HCT116 (cell line): Measurements from ENCODE around the gene TMEM109. TPM values are rescaled to one million over a fixed set of nuclear protein-coding genes. Genes with fewer than 3 reads are reported as not detected.

Experiments
- ATAC-seq: fragments of 200-7000 bp; cut with Tn5 transposase; 2 replicates; pipeline ENCODE4 v1.9.1; 2020; ENCODE audit warnings: mild to moderate bottlenecking, moderate library complexity
- BruUV-seq: library from RNA; stranded (reverse); fragments of 400-500 nt; replicated peaks from 2 replicates; lab custom pipeline; 2021; lab: Mats Ljungman, UMichigan
- CTCF ChIA-PET: fragments of 300-600 bp; sonication (Branson Sonifier 250); formaldehyde crosslinking; loops from one replicate; lab custom pipeline; 2021; ENCODE audit warnings: antibody characterized with exemption; lab: Charles Lee
- POLR2A ChIA-PET: fragments of 300-600, 350-600 bp; sonication (Branson Sonifier 250); formaldehyde crosslinking; loops from one replicate; lab custom pipeline; 2021; ENCODE audit warnings: antibody characterized with exemption; lab: Charles Lee
- RAD21 ChIA-PET, 2 experiments: fragments of 300-600 bp; sonication (Branson Sonifier 250); formaldehyde crosslinking; loops; one replicate each; lab custom pipeline; 2023; ENCODE audit warnings: low total read pairs in 2 of 2; ENCODE audit not compliant: uncharacterized antibody in 2 of 2, unreplicated experiment in 2 of 2, low non-redundant PET in 1 of 2; lab: Charles Lee
- DNase-seq: peaks from one replicate; pipeline ENCODE4 v3.0.0-alpha.2; 2010; ENCODE audit warnings: low read depth, low spot score
- H2AFZ ChIP-seq: fragments of 200-600 bp; shearing (Covaris generic), sonication (generic); 2 replicates; pipeline ENCODE4 v1.6.1; 2017; ENCODE audit warnings: low read depth, mixed run types, mixed read lengths, antibody characterized with exemption, low read length; ENCODE audit not compliant: poor library complexity, severe bottlenecking
- H3K27ac ChIP-seq: 2 replicates; pipeline ENCODE4 v1.5.1; 2012; ENCODE audit warnings: low read depth, low read length
- H3K27me3 ChIP-seq: fragments of 200-600 bp; sonication (generic); 2 replicates; pipeline ENCODE4 v1.6.1; 2016; ENCODE audit warnings: mixed run types, low read length, mixed read lengths; ENCODE audit not compliant: insufficient read depth
- H3K36me3 ChIP-seq, 2 experiments: fragments of 200-500 bp in 1 of 2; fragments of 200-600 bp in 1 of 2; sonication (Bioruptor generic) in 1 of 2; sonication (generic) in 1 of 2; 2 replicates each; pipeline versions ENCODE4 v1.5.1 to v1.6.1; 2014 to 2016; ENCODE audit warnings: low read length in 2 of 2, inconsistent platforms in 1 of 2, mixed read lengths in 1 of 2, mixed run types in 1 of 2; ENCODE audit not compliant: insufficient read depth in 2 of 2, control insufficient read depth in 1 of 2
- H3K4me1 ChIP-seq, 2 experiments: fragments of 200-600 bp in 1 of 2; sonication (generic) in 1 of 2; 2 replicates each; pipeline versions ENCODE4 v1.5.1 to v1.6.1; 2012 to 2017; ENCODE audit warnings: low read length in 2 of 2, inconsistent platforms in 1 of 2, mild to moderate bottlenecking in 1 of 2, mixed read lengths in 1 of 2, mixed run types in 1 of 2, moderate library complexity in 1 of 2; ENCODE audit not compliant: insufficient read depth in 2 of 2, control insufficient read depth in 1 of 2
- H3K4me2 ChIP-seq: fragments of 200-600 bp; sonication (generic); 2 replicates; pipeline ENCODE4 v1.6.1; 2017; ENCODE audit warnings: mixed run types, low read length, mixed read lengths
- H3K4me3 ChIP-seq, 2 experiments: fragments of 200-600 bp in 1 of 2; sonication (generic) in 1 of 2; replicated peaks in 1 of 2; 2 replicates each; pipeline ENCODE4 v1.5.1; 2011 to 2016; ENCODE audit warnings: low read length in 2 of 2, control low read depth in 1 of 2, low read depth in 1 of 2, mild to moderate bottlenecking in 1 of 2, mixed read lengths in 1 of 2, mixed run types in 1 of 2
- H3K79me2 ChIP-seq: fragments of 200-600 bp; sonication (generic); 2 replicates; pipeline ENCODE4 v1.6.1; 2017; ENCODE audit warnings: mild to moderate bottlenecking, mixed run types, low read length, moderate library complexity, mixed read lengths; ENCODE audit not compliant: insufficient read depth
- H3K9ac ChIP-seq: fragments of 200-600 bp; sonication (generic); 2 replicates; pipeline ENCODE4 v1.6.1; 2016; ENCODE audit warnings: low read length, mixed read lengths
- H3K9me2 ChIP-seq: fragments of 200-600 bp; sonication (generic), shearing (Covaris generic); 2 replicates; pipeline ENCODE4 v1.6.1; 2017; ENCODE audit warnings: mixed run types, mild to moderate bottlenecking, moderate library complexity; ENCODE audit not compliant: insufficient read depth
- H3K9me3 ChIP-seq, 2 experiments: fragments of 200-500 bp in 1 of 2; fragments of 200-600 bp in 1 of 2; sonication (Bioruptor generic) in 1 of 2; sonication (generic) in 1 of 2; 2 replicates each; pipeline ENCODE4 v1.6.1; 2014 to 2017; ENCODE audit warnings: low read length in 2 of 2, mixed read lengths in 2 of 2, inconsistent platforms in 1 of 2, low read depth in 1 of 2, mild to moderate bottlenecking in 1 of 2, mixed run types in 1 of 2, moderate library complexity in 1 of 2; ENCODE audit not compliant: control insufficient read depth in 1 of 2, insufficient read depth in 1 of 2
- H4K20me1 ChIP-seq: fragments of 200-600 bp; sonication (generic), shearing (Covaris generic); 2 replicates; pipeline ENCODE4 v1.6.1; 2017; ENCODE audit warnings: mixed run types, mild to moderate bottlenecking, moderate library complexity; ENCODE audit not compliant: insufficient read depth
- ATF3 ChIP-seq: IDR thresholded peaks from 2 replicates; pipeline ENCODE4 v1.6.1; 2012
- CBX3 ChIP-seq: IDR thresholded peaks from 2 replicates; pipeline ENCODE4 v1.6.1; 2012; ENCODE audit warnings: low read depth
- CEBPB ChIP-seq: IDR thresholded peaks from 2 replicates; pipeline ENCODE4 v1.6.1; 2012; ENCODE audit warnings: low read depth
- EGR1 ChIP-seq: IDR thresholded peaks from 2 replicates; pipeline ENCODE4 v1.6.1; 2012; ENCODE audit warnings: low read depth
- ELF1 ChIP-seq: IDR thresholded peaks from 2 replicates; pipeline ENCODE4 v1.6.1; 2012; ENCODE audit warnings: low read depth, borderline replicate concordance
- EZH2phosphoT487 ChIP-seq: fragments of 200-600 bp; IDR thresholded peaks from 2 replicates; pipeline ENCODE4 v1.6.1; 2018; ENCODE audit warnings: antibody characterized with exemption, borderline replicate concordance
- FOSL1 ChIP-seq: IDR thresholded peaks from 2 replicates; pipeline ENCODE4 v1.6.1; 2012; ENCODE audit warnings: low read depth
- JUND ChIP-seq: IDR thresholded peaks from 2 replicates; pipeline ENCODE4 v1.6.1; 2012
- MAX ChIP-seq: IDR thresholded peaks from 2 replicates; pipeline ENCODE4 v1.6.1; 2012
- POLR2A ChIP-seq: IDR thresholded peaks from 2 replicates; pipeline ENCODE4 v1.7.0; 2011; ENCODE audit warnings: borderline replicate concordance; ENCODE audit not compliant: insufficient read depth, insufficient read length; ENCODE audit errors: extremely low read depth
- POLR2AphosphoS5 ChIP-seq: IDR thresholded peaks from 2 replicates; pipeline ENCODE4 v1.6.1; 2011; ENCODE audit warnings: mild to moderate bottlenecking, low read depth, low read length, moderate library complexity
- RAD21 ChIP-seq: IDR thresholded peaks from 2 replicates; pipeline ENCODE4 v1.6.1; 2012; ENCODE audit warnings: low read depth, mild to moderate bottlenecking
- REST ChIP-seq: IDR thresholded peaks from 2 replicates; pipeline ENCODE4 v1.6.1; 2012; ENCODE audit warnings: low read depth
- SIN3A ChIP-seq: IDR thresholded peaks from 2 replicates; pipeline ENCODE4 v1.6.1; 2012; ENCODE audit warnings: low read depth
- SRF ChIP-seq: IDR thresholded peaks from 2 replicates; pipeline ENCODE4 v1.6.1; 2012; ENCODE audit warnings: low read depth
- ZFX ChIP-seq: fragments of 450-650 bp; IDR thresholded peaks from 2 replicates; pipeline ENCODE4 v1.6.1; 2017
- ZNF274 ChIP-seq: fragments of 200-500 bp; sonication (Bioruptor generic); IDR thresholded peaks from 2 replicates; pipeline ENCODE4 v1.6.1; 2014; ENCODE audit warnings: mild to moderate bottlenecking, low read depth, low read length, inconsistent platforms
- intact Hi-C: fragments of 100-400 bp; cut with micrococcal nuclease; formaldehyde crosslinking; loops from 2 replicates; pipeline ENCODE4 v1.10.0; 2022
- total RNA-seq: library from RNA; stranded (reverse); gene quantifications from one replicate; pipeline ENCODE4 v1.2.1, GENCODE V29; 2021; ENCODE audit not compliant: unreplicated experiment
- TF ChIP-seq, protein P1 (sequence below): IDR thresholded peaks from 2 replicates; pipeline ENCODE4 v1.6.1; 2011; ENCODE audit warnings: mild to moderate bottlenecking, low read length, moderate library complexity; ENCODE audit not compliant: insufficient replicate concordance; ENCODE audit errors: extremely low read depth
- TF ChIP-seq, protein P2 (sequence below), 3 experiments: fragments of 200-600 bp in 1 of 3; sonication (generic) in 1 of 3; IDR thresholded peaks in 2 of 3; conservative IDR thresholded peaks in 1 of 3; 2 replicates each; pipeline ENCODE4 v1.5.1; 2012 to 2017; ENCODE audit warnings: low read depth in 2 of 3, low read length in 2 of 3, antibody characterized with exemption in 1 of 3, borderline replicate concordance in 1 of 3, control low read depth in 1 of 3, mild to moderate bottlenecking in 1 of 3, mixed read lengths in 1 of 3, mixed run types in 1 of 3, moderate library complexity in 1 of 3; ENCODE audit not compliant: insufficient read depth in 1 of 3

TMEM109 gene
- total RNA-seq, 1 experiment from 2014 or later, result 44.4 TPM

DNA sequence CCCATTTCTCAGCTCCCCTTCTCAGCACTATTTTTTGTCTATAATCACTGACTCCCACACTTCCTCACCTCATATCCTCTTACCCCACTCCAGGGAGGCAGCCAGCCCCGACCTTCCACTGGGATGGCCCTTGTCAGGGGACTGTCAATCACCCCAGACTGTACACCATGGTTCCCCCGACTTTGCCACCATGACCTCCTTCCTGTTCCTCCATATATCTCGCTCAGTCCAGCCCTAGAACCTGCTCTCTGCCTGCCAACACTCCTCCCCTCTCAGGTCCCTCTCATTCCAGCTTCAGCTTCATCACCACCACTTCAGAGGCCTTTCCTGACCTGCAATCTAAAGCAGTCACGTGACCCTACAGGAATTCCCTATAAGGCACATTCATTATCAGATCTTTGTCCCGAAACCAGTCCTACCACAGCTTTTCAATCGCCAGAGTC is 24.1 kb upstream of the TMEM109 start:
- no peaks in the 10 kb centered on the region for H4K20me1 ChIP-seq
- H3K4me1 ChIP-seq, result no peaks in the 10 kb centered on the region
- ATAC-seq, result no peak
- no peak overlapping the region for H2AFZ ChIP-seq
- H3K27ac ChIP-seq, result no peak overlapping the region
- no peaks in the 10 kb centered on the region for H3K79me2 ChIP-seq
- H3K27me3 ChIP-seq, result no peaks in the 10 kb centered on the region
- no peak overlapping the region for H3K4me2 ChIP-seq
- H3K9me2 ChIP-seq, result no peaks in the 10 kb centered on the region
- H3K36me3 ChIP-seq, result peaks cover 11 to 12% of the 10 kb centered on the region in 2 experiments; a peak in 3 of 4 replicates
- DNase-seq, result no peak
- ChIA-PET CTCF (interaction anchor here (0.8 to 1.9 kb wide), 2 partner anchors 9 to 58 kb away, joined by 3 to 10 read pairs; no protein-coding TSS in a partner anchor), RAD21 (no interaction called here), POLR2A (no interaction called here)
- intact Hi-C loops, result loop anchor here (5.0 kb wide), 1 partner anchor 188 kb away; no protein-coding TSS in a partner anchor
- no peak for TF ChIP-seq ZFX
- no peak for TF ChIP-seq SIN3A
- TF ChIP-seq ELF1, result no peak
- no peak for TF ChIP-seq SRF
- TF ChIP-seq ATF3, result no peak
- no peak for TF ChIP-seq FOSL1
- TF ChIP-seq MAX, result no peak
- no peak for TF ChIP-seq RAD21
- TF ChIP-seq REST, result no peak
- no peak for TF ChIP-seq JUND
- TF ChIP-seq, protein P1, sequence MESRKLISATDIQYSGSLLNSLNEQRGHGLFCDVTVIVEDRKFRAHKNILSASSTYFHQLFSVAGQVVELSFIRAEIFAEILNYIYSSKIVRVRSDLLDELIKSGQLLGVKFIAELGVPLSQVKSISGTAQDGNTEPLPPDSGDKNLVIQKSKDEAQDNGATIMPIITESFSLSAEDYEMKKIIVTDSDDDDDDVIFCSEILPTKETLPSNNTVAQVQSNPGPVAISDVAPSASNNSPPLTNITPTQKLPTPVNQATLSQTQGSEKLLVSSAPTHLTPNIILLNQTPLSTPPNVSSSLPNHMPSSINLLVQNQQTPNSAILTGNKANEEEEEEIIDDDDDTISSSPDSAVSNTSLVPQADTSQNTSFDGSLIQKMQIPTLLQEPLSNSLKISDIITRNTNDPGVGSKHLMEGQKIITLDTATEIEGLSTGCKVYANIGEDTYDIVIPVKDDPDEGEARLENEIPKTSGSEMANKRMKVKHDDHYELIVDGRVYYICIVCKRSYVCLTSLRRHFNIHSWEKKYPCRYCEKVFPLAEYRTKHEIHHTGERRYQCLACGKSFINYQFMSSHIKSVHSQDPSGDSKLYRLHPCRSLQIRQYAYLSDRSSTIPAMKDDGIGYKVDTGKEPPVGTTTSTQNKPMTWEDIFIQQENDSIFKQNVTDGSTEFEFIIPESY, result no peak
- TF ChIP-seq POLR2AphosphoS5, result no peak
- no peak for TF ChIP-seq EZH2phosphoT487
- no peak for TF ChIP-seq EGR1
- no peak for TF ChIP-seq CBX3
- TF ChIP-seq, protein P2, sequence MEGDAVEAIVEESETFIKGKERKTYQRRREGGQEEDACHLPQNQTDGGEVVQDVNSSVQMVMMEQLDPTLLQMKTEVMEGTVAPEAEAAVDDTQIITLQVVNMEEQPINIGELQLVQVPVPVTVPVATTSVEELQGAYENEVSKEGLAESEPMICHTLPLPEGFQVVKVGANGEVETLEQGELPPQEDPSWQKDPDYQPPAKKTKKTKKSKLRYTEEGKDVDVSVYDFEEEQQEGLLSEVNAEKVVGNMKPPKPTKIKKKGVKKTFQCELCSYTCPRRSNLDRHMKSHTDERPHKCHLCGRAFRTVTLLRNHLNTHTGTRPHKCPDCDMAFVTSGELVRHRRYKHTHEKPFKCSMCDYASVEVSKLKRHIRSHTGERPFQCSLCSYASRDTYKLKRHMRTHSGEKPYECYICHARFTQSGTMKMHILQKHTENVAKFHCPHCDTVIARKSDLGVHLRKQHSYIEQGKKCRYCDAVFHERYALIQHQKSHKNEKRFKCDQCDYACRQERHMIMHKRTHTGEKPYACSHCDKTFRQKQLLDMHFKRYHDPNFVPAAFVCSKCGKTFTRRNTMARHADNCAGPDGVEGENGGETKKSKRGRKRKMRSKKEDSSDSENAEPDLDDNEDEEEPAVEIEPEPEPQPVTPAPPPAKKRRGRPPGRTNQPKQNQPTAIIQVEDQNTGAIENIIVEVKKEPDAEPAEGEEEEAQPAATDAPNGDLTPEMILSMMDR (IDR thresholded peaks at IDR 0.05 in 2 of 3, conservative IDR thresholded peaks at IDR 0.05 in 1 of 3; ENCODE audit: borderline replicate concordance in 1 of 3, insufficient read depth in 1 of 3, low read depth in 2 of 3, low read length in 2 of 3), result no peak
- TF ChIP-seq CEBPB, result no peak
- no peak for TF ChIP-seq POLR2A
- TF ChIP-seq ZNF274, result no peak
- no TSS peak for BruUV-seq
- no peaks in the 10 kb centered on the region for H3K9me3 ChIP-seq
- no peak overlapping the region for H3K4me3 ChIP-seq
- no peak overlapping the region for H3K9ac ChIP-seq
